Trophoblast cell (in vitro differentiated cells and primary cell): ENCODE measurements around the gene CTRB1.

Experiments
- DNase-seq, 2 donors: peaks; one replicate each; pipeline ENCODE4 v3.0.0-alpha.2; 2016
- H2AFZ ChIP-seq: 2 replicates; pipeline ENCODE4 v1.6.1; 2013; ENCODE audit warnings: low read length, moderate library complexity, mild to moderate bottlenecking; ENCODE audit not compliant: insufficient read depth, poor library complexity
- H2AK5ac ChIP-seq: 2 replicates; pipeline ENCODE4 v1.6.1; 2013; ENCODE audit warnings: mild to moderate bottlenecking, low read length
- H2BK120ac ChIP-seq: 2 replicates; pipeline ENCODE4 v1.6.1; 2013; ENCODE audit warnings: low read length, mild to moderate bottlenecking, moderate library complexity; ENCODE audit not compliant: insufficient read depth, poor library complexity
- H2BK12ac ChIP-seq: 2 replicates; pipeline ENCODE4 v1.6.1; 2013; ENCODE audit warnings: mild to moderate bottlenecking, low read length, moderate library complexity
- H2BK5ac ChIP-seq: 2 replicates; pipeline ENCODE4 v1.6.1; 2013; ENCODE audit warnings: low read length, low read depth, moderate library complexity, mild to moderate bottlenecking; ENCODE audit not compliant: poor library complexity
- H3K14ac ChIP-seq: 2 replicates; pipeline ENCODE4 v1.6.1; 2013; ENCODE audit warnings: mild to moderate bottlenecking, low read length
- H3K18ac ChIP-seq: 2 replicates; pipeline ENCODE4 v1.6.1; 2013; ENCODE audit warnings: mild to moderate bottlenecking, low read length
- H3K23ac ChIP-seq: 2 replicates; pipeline ENCODE4 v1.6.1; 2013; ENCODE audit warnings: low read length
- H3K27ac ChIP-seq: 2 replicates; pipeline ENCODE4 v1.5.1; 2013; ENCODE audit warnings: low read depth, mild to moderate bottlenecking, inconsistent platforms, low read length, moderate library complexity
- H3K27me3 ChIP-seq: 2 replicates; pipeline ENCODE4 v1.6.1; 2013; ENCODE audit warnings: inconsistent platforms, mild to moderate bottlenecking, low read length, moderate library complexity; ENCODE audit not compliant: insufficient read depth
- H3K36me3 ChIP-seq, 2 experiments: 1 replicate in 1 of 2; 2 replicates in 1 of 2; pipeline ENCODE4 v1.6.1; 2013; ENCODE audit warnings: low read length in 2 of 2, mild to moderate bottlenecking in 2 of 2, moderate library complexity in 1 of 2; ENCODE audit not compliant: insufficient read depth in 2 of 2, control insufficient read depth in 1 of 2
- H3K4ac ChIP-seq: 2 replicates; pipeline ENCODE4 v1.6.1; 2013; ENCODE audit warnings: low read depth, mild to moderate bottlenecking, low read length, moderate library complexity
- H3K4me1 ChIP-seq, 2 experiments: 1 replicate in 1 of 2; 2 replicates in 1 of 2; pipeline ENCODE4 v1.6.1; 2013; ENCODE audit warnings: low read length in 2 of 2, mild to moderate bottlenecking in 2 of 2, moderate library complexity in 1 of 2; ENCODE audit not compliant: insufficient read depth in 2 of 2, control insufficient read depth in 1 of 2
- H3K4me2 ChIP-seq: 2 replicates; pipeline ENCODE4 v1.6.1; 2013; ENCODE audit warnings: inconsistent platforms, mild to moderate bottlenecking, low read length, moderate library complexity
- H3K4me3 ChIP-seq: 2 replicates; pipeline ENCODE4 v1.5.1; 2013; ENCODE audit warnings: mild to moderate bottlenecking, low read depth, low read length, inconsistent platforms
- H3K79me1 ChIP-seq: one replicate; pipeline ENCODE4 v1.6.1; 2013; ENCODE audit warnings: low read length
- H3K79me2 ChIP-seq: 2 replicates; pipeline ENCODE4 v1.6.1; 2013; ENCODE audit warnings: low read length, mild to moderate bottlenecking; ENCODE audit not compliant: control insufficient read depth, insufficient read depth, poor library complexity
- H3K9ac ChIP-seq: 2 replicates; pipeline ENCODE4 v1.6.1; 2013; ENCODE audit warnings: mild to moderate bottlenecking, low read length
- H3K9me3 ChIP-seq: 2 replicates; pipeline ENCODE4 v1.6.1; 2013; ENCODE audit warnings: low read depth, mild to moderate bottlenecking, control low read depth, inconsistent platforms, low read length; ENCODE audit not compliant: insufficient read depth
- H4K12ac ChIP-seq: 2 replicates; pipeline ENCODE4 v1.6.1; 2013; ENCODE audit warnings: low read depth, mild to moderate bottlenecking, low read length, moderate library complexity
- H4K8ac ChIP-seq: 2 replicates; pipeline ENCODE4 v1.6.1; 2013; ENCODE audit warnings: low read depth, mild to moderate bottlenecking, low read length, moderate library complexity
- H4K91ac ChIP-seq: one replicate; pipeline ENCODE4 v1.6.1; 2013; ENCODE audit warnings: low read depth, mild to moderate bottlenecking, low read length, moderate library complexity
- WGBS: extraction: QIAGEN DNeasy Blood & Tissue Kit; methylation state at CpG from one replicate; pipeline ENCODE4 v1.1.7; 2013; ENCODE audit warnings: missing lambda C conversion rate; ENCODE audit not compliant: insufficient read length, insufficient coverage; ENCODE audit errors: extremely low coverage; 5-methylcytosine and 5-hydroxymethylcytosine counted together

CTRB1 gene

GRCh38 chr16:75176926-75177325, 41.9 kb upstream of the CTRB1 start:
- Histone ChIP-seq H3K23ac (no peak overlapping the region), H3K4me1 (no peaks in the 10 kb centered on the region), H4K8ac (no peak overlapping the region), H3K4ac (no peak overlapping the region), H3K79me1 (no peaks in the 10 kb centered on the region), H3K9ac (no peak overlapping the region), H3K27me3 (no peaks in the 10 kb centered on the region), H4K91ac (no peak overlapping the region), H3K9me3 (peaks cover 17% of the 10 kb centered on the region), H2BK5ac (no peak overlapping the region), H2AFZ (no peak overlapping the region), H4K12ac (no peak overlapping the region), H3K14ac (no peak overlapping the region), H3K4me2 (no peak overlapping the region), H3K27ac (no peak overlapping the region), H2BK120ac (no peak overlapping the region), H2BK12ac (no peak overlapping the region), H3K36me3 (peaks cover 0 to 2% of the 10 kb centered on the region in 2 experiments), H3K4me3 (no peak overlapping the region), H3K79me2 (no peaks in the 10 kb centered on the region), H3K18ac (no peak overlapping the region), H2AK5ac (no peak overlapping the region)
- no CpG with 5 or more reads among the region's 2 CpGs for WGBS
- no peak for DNase-seq

GRCh38 chr16:75179208-75179607, 39.6 kb upstream of the CTRB1 start:
- H3K4ac ChIP-seq: no peak overlapping the region
- no peak overlapping the region for H2AK5ac ChIP-seq
- no CpG with 5 or more reads among the region's 6 CpGs for WGBS
- no peak overlapping the region for H4K91ac ChIP-seq
- H3K36me3 ChIP-seq: peaks cover 0 to 2% of the 10 kb centered on the region in 2 experiments
- H4K12ac ChIP-seq: no peak overlapping the region
- H4K8ac ChIP-seq: no peak overlapping the region
- no peaks in the 10 kb centered on the region for H3K4me1 ChIP-seq
- H3K79me1 ChIP-seq: no peaks in the 10 kb centered on the region
- no peaks in the 10 kb centered on the region for H3K79me2 ChIP-seq
- H3K4me2 ChIP-seq: no peak overlapping the region
- H3K27me3 ChIP-seq: no peaks in the 10 kb centered on the region
- peaks cover 11% of the 10 kb centered on the region for H3K9me3 ChIP-seq
- H3K18ac ChIP-seq: no peak overlapping the region
- H2BK120ac ChIP-seq: no peak overlapping the region
- no peak overlapping the region for H2AFZ ChIP-seq
- no peak for DNase-seq
- no peak overlapping the region for H3K14ac ChIP-seq
- H3K9ac ChIP-seq: no peak overlapping the region
- no peak overlapping the region for H3K23ac ChIP-seq
- no peak overlapping the region for H2BK5ac ChIP-seq
- H2BK12ac ChIP-seq: no peak overlapping the region
- H3K27ac ChIP-seq: no peak overlapping the region
- H3K4me3 ChIP-seq: no peak overlapping the region

GRCh38 chr16:75181630-75182029, 37.2 kb upstream of the CTRB1 start:
- no peak overlapping the region for H4K8ac ChIP-seq
- no peak overlapping the region for H3K18ac ChIP-seq
- no peak overlapping the region for H2BK5ac ChIP-seq
- no peaks in the 10 kb centered on the region for H3K4me1 ChIP-seq
- H3K79me2 ChIP-seq: no peaks in the 10 kb centered on the region
- H3K9me3 ChIP-seq: peaks cover under 1% of the 10 kb centered on the region
- no peak overlapping the region for H3K14ac ChIP-seq
- H2BK120ac ChIP-seq: no peak overlapping the region
- no CpG with 5 or more reads among the region's 3 CpGs for WGBS
- H3K27ac ChIP-seq: no peak overlapping the region
- no peak overlapping the region for H2AK5ac ChIP-seq
- no peak overlapping the region for H4K91ac ChIP-seq
- no peaks in the 10 kb centered on the region for H3K79me1 ChIP-seq
- no peak overlapping the region for H4K12ac ChIP-seq
- H3K4ac ChIP-seq: no peak overlapping the region
- H3K4me2 ChIP-seq: no peak overlapping the region
- no peak overlapping the region for H3K23ac ChIP-seq
- H3K4me3 ChIP-seq: no peak overlapping the region
- H3K36me3 ChIP-seq: no peaks in the 10 kb centered on the region
- no peaks in the 10 kb centered on the region for H3K27me3 ChIP-seq
- H2AFZ ChIP-seq: no peak overlapping the region
- H3K9ac ChIP-seq: no peak overlapping the region
- no peak for DNase-seq
- no peak overlapping the region for H2BK12ac ChIP-seq

GRCh38 chr16:75188832-75189477, 29.8 kb upstream of the CTRB1 start:
- WGBS: no CpG with 5 or more reads among the region's 14 CpGs
- Histone ChIP-seq H2BK120ac (no peak overlapping the region), H2AK5ac (no peak overlapping the region), H2AFZ (no peak overlapping the region), H3K9ac (no peak overlapping the region), H2BK12ac (no peak overlapping the region), H3K4ac (no peak overlapping the region), H4K8ac (no peak overlapping the region), H3K36me3 (no peaks in the 10 kb centered on the region), H3K14ac (no peak overlapping the region), H3K27ac (no peak overlapping the region), H3K4me1 (peaks cover 10 to 11% of the 10 kb centered on the region in 2 experiments), H3K79me2 (no peaks in the 10 kb centered on the region), H3K9me3 (peaks cover 4% of the 10 kb centered on the region), H4K91ac (no peak overlapping the region), H4K12ac (no peak overlapping the region), H3K27me3 (no peaks in the 10 kb centered on the region), H3K18ac (no peak overlapping the region), H3K4me3 (no peak overlapping the region), H3K4me2 (peak overlapping the region; percentile 20), H2BK5ac (no peak overlapping the region), H3K79me1 (no peaks in the 10 kb centered on the region), H3K23ac (no peak overlapping the region)
- DNase-seq: peak; percentile 53 to 81
